Lung microvascular endothelial cell (primary cell): ENCODE measurements around the gene FAM234A. TPM values are rescaled to one million over a fixed set of nuclear protein-coding genes. Genes with fewer than 3 reads are reported as not detected.
"Not testable (repeated sequence)": the region's sequence is repeated elsewhere in the genome, so short reads cannot be mapped to it uniquely, and the experiment has no call there.

Experiments
- DNase-seq, 2 donors: peaks; one replicate each; pipeline versions ENCODE4 v3.0.0 to v3.0.0-alpha.2; 2010; ENCODE audit warnings: low read depth in 2 of 2
- total RNA-seq: library from RNA; depleted of rRNA; stranded (reverse); fragments of >200 nt; gene quantifications from 2 replicates; pipeline ENCODE4 v1.2.1, GENCODE V29; 2014

The FAM234A gene
- total RNA-seq, result 38.6 and 41.5 TPM in 2 replicates

- DNase-seq, result peak; percentile 88 to 95
Measured at GRCh38 chr16:234468-235305, at the start of gene FAM234A. TSS of gene FAM234A (plus strand) at chr16:234821. CDS start at chr16:254414, 19,593 bp downstream.

- DNase-seq, result no peak
Measured at GRCh38 chr16:185213-185612, 49.4 kb upstream of the FAM234A start.

GRCh38 chr16:185691-186090 is 48.9 kb upstream of the FAM234A start:
- no peak for DNase-seq

- no peak for DNase-seq
Measured at GRCh38 chr16:187330-187729, 47.3 kb upstream of the FAM234A start.

GRCh38 chr16:188674-189073 is 45.9 kb upstream of the FAM234A start:
- DNase-seq, result no peak

- DNase-seq, result no peak
Measured at GRCh38 chr16:189604-190186, 44.9 kb upstream of the FAM234A start.

GRCh38 chr16:191831-192230 is 42.8 kb upstream of the FAM234A start:
- DNase-seq, result no peak

- no peak for DNase-seq
Measured at GRCh38 chr16:192686-193085, 41.9 kb upstream of the FAM234A start.

- DNase-seq, result no peak
Measured at GRCh38 chr16:193441-193840, 41.2 kb upstream of the FAM234A start.

GRCh38 chr16:194516-194915 is 40.1 kb upstream of the FAM234A start:
- peak in 1 of 2 donors; percentile 75 for DNase-seq

- DNase-seq, result no peak
Measured at GRCh38 chr16:200388-200787, 34.2 kb upstream of the FAM234A start.

- no peak for DNase-seq
Measured at GRCh38 chr16:203246-203645, 31.4 kb upstream of the FAM234A start.

- not testable (repeated sequence) for DNase-seq
Measured at GRCh38 chr16:204046-204445, 30.6 kb upstream of the FAM234A start.

GRCh38 chr16:209359-209758 is 25.3 kb upstream of the FAM234A start:
- not testable (repeated sequence) for DNase-seq

GRCh38 chr16:211631-212180 is 22.9 kb upstream of the FAM234A start:
- DNase-seq, result not testable (repeated sequence)

GRCh38 chr16:212999-213398 is 21.6 kb upstream of the FAM234A start:
- no peak for DNase-seq

GRCh38 chr16:220021-220420 is 14.6 kb upstream of the FAM234A start:
- DNase-seq, result no peak

- DNase-seq, result peak; percentile 28 to 49
Measured at GRCh38 chr16:228151-228851, 6.3 kb upstream of the FAM234A start.

- peak; percentile 89 to 93 for DNase-seq
Measured at GRCh38 chr16:228852-229730, 5.5 kb upstream of the FAM234A start, which contains the start of gene LUC7L. TSS of gene LUC7L (minus strand) at chr16:229449. CDS start at chr16:229339, 110 bp downstream.

- DNase-seq, result no peak
Measured at GRCh38 chr16:229731-230281, 4.8 kb upstream of the FAM234A start.

- not testable (repeated sequence) for DNase-seq
Measured at GRCh38 chr16:230351-230750, 4.3 kb upstream of the FAM234A start.
